HCEC 1CT (cell line): ENCODE results near the gene PTPRC.

Source experiments
- DNase-seq: peaks from one replicate; pipeline ENCODE4 v3.0.0-alpha.2; 2017

Gene PTPRC

DNA sequence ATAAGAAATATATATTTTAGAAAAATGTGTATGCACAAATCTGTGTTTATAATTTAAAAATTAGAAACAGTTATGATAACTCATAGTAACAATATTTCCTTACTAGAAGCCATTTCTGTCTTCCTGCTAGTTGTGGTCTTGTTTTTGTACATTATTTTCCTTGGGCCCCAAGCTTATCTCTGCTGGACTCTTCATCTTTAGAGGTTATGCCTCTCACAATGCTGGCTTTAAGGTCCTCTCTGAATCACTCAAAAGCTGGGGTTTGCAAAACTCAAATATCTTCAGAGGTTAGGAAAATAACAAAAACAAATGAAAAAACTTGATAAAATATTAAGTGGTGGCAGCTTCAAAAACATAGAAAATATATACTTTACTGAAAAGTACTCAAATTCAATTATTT is 133.8 kb downstream of the PTPRC start:
- no peak for DNase-seq

DNA sequence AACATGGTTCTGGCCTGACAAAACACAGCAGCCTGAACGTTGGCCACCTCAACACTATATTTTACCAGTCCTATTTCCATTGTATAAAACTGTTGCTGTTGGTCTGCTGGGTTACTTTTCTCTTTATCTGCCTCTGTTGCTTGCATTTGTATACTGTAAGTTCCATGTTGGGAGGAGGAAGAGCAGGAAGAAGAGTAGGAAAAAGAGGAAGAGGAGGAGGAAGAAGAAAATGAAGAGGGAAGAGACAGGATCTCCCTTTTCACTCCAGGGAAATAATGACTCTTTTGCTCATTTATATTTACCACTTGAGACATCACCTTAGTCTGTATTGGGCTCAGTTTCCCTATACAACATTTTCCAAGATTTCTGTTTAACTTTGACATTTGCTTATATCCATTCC is 134.2 kb downstream of the PTPRC start:
- no peak for DNase-seq

DNA sequence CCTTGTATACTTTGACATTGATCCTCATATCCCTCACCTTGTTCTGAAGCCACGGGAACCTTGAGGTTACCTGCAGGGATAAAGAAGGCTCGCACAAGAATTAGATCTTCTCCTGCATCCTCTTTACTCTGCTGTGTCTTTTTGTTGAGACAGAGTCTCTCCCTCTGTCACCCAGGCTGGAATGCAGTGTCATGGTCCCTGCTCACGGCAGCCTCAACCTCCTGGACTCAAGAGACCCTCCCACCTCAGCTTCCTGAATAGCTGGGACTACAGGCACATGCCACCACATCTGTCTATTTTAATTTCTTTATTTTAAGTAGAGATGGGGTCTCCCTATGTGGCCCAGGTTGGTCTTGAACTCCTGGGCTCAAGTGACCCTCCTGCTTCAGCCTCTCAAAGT is 134.7 kb downstream of the PTPRC start:
- no peak for DNase-seq

DNA sequence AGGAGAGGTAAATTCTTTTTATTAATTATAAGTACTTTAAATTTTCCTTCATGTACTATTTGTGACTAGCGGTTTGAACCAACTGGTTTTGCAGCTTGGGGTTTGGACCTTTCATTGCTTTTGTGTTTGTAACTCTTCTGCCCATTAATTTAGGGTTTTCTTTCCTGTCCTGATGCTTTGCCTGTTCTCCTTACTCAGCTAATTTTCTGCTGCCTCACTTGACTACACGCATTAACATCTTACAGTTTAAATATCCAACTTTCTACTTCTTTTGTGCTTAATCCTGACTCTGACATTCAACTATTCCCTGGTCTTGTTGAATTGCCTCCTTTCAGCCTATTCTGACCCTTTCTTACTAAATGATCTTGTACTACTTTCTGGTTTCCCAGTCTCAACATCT is 135.6 kb downstream of the PTPRC start:
- no peak for DNase-seq

DNA sequence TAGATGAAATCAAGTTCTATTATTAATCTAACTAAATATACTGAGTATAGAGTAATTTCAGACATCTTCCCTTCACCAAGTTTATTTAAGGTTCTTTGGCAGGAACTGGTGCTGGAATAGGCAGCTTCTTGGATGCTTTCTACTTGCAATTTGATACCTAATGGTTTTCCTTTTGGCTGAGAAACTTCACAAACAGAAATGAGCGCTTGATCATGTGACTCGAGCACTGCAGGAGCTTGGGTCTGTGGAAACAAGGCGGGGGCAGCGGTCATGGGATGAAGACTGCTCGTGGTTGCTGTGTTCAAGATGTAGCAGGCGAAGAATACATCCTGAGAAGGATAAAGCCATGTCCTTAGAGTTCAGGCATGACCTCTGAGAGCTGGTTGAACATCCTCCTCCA is 136.8 kb downstream of the PTPRC start:
- DNase-seq: no peak

- peak; percentile 99 for DNase-seq
Observed at GRCh38 chr1:198776602-198777029, 137.8 kb downstream of the PTPRC start.

DNA sequence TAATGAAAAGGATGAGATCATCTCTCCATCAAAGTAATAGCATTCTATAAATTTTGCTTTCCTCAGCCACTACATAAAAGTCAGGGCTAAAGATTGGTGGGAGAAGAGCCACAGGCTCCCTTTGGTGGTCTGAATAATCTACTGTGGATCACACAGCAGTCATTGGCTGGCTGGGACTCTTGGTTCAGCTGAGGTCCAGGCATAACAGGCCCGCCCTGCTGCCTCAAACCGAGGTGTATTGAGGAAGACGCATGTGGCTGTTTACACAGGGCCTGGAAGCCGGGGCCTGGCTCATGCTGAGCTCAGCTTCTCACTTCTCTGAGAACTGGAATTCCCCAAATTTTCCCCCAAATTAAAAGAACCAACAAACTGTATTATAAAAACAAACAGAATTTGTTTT is 139.2 kb downstream of the PTPRC start:
- DNase-seq: no peak

DNA sequence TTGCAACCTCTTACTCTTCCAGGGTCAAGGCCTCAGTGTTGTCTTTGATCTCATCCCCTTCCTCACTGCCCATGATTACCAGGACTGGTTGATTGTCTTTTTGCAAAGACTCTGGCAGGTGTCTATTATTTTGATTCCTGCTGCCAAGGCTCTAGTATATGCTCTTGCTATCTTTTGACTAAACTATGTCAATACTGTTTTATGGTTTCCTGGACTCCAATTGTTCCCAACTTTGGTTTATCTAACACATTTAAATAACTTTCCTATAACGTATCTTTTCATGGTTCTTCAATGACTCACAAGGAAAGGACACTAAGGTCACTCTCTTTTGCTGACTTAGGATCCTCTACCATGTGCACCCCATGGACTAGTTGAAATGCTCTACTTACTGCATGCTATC is 141.5 kb downstream of the PTPRC start:
- DNase-seq: peak; percentile 61

DNA sequence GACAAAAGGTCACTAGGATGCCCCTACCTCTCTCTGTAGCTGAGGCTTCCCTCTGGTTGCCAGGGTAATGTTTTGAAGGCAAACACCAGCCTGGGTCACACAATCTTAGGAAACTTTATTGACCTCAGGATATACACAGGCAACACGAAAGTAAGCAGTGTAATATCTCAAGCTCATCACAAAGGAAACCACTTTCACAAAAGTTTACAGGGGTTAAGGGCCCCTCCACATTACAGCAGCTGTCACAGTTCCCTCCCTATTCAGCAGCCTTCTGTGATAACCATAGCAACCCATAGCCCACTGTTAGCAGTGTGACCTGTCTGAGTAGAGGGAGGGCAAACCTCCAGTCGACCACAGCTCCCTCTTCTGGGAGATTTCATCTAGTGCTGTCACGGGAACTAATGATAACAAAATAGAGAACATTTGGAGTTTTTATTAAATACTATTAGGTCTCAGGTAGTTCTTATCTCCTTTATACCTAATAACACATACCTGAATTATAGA is 149.8 kb downstream of the PTPRC start:
- DNase-seq: no peak

GRCh38 chr1:198793714-198794113 is 154.9 kb downstream of the PTPRC start:
- no peak for DNase-seq

DNA sequence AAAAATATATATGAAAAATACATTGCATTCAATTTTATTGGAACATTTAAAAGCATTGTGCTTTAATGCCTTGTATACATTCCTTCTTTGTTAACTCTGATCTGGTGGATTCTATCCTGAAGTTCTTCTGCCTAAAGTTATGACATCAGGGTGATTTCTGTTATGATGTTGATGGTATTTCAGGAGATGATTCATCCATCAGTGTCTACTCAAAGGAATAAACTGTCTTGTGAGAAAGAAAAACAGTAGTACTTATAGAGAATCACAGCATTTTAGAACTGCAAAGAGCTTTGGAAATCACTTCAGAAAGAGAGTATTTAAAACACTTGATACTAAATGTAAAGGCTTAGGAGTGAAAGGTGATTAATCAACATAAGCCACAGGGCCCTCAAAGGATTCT is 155.7 kb downstream of the PTPRC start:
- DNase-seq: peak; percentile 76

DNA sequence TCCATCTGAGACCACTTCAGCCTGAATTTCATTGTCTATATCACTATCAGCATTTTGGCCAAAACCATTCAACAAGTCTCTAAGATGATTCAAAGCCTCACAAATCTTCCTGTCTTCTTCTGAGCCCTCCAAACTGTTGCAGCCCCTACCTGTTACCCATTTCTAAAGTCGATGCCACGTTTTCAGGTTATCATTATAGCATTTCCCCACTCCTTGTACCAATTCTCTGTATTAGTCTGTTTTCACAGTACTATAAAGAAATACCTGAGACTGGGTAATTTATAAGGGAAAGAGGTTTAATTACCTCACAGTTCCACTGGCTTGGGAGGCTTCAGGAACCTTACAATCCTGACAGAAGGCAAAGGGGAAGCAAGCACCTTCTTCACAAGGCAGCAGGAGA is 158.8 kb downstream of the PTPRC start:
- DNase-seq: no peak

GRCh38 chr1:198798923-198799386 is 160.1 kb downstream of the PTPRC start:
- DNase-seq: no peak

GRCh38 chr1:198805498-198806151 is 166.8 kb downstream of the PTPRC start:
- DNase-seq: no peak

DNA sequence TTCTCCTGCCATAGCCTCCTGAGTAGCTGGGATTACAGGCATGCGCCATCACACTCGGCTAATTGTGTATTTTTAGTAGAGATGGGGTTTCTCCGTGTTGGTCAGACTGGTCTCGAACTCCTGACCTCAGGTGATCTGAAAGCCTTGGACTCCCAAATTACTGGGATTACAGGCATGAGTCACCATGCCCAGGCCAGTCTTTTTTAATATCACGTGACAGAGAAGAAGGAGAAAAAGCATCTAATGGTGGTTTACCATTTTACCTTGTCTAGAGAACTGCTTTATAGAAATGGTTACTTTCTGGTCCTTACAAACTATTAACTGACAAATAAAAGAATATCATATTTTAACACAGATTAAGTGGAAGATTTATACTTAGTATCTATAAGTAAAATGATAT is 168.0 kb downstream of the PTPRC start:
- DNase-seq: no peak
